Sigmoid colon (tissue), 4 donors: ENCODE measurements around the gene DGCR2.
"Not testable (repeated sequence)": the region's sequence is repeated elsewhere in the genome, so short reads cannot be mapped to it uniquely, and the experiment has no call there.

Source experiments
- CTCF ChIP-seq, 4 experiments: fragments of 450-650 bp in 3 of 4; fragments of 200-600 bp in 1 of 4; IDR thresholded peaks; one replicate each; pipeline ENCODE4 v1.5.1; 2016 to 2019; ENCODE audit warnings: antibody characterized with exemption in 4 of 4, mild to moderate bottlenecking in 3 of 4, moderate library complexity in 2 of 4
- EP300 ChIP-seq, 4 donors: sonication (generic); formaldehyde crosslinking; IDR thresholded peaks; one replicate each; pipeline ENCODE4 v1.6.1; 2017; ENCODE audit warnings: antibody characterized with exemption in 4 of 4
- POLR2A ChIP-seq, 2 donors: fragments of 450-650 bp; IDR thresholded peaks; one replicate each; pipeline ENCODE4 v1.6.1; 2016; ENCODE audit warnings: antibody characterized with exemption in 2 of 2, mild to moderate bottlenecking in 2 of 2, moderate library complexity in 2 of 2

- TF ChIP-seq CTCF, EP300, POLR2A (IDR thresholded peaks at IDR 0.05): not testable (repeated sequence)
Observed at GRCh38 chr22:19011611-19012010, 110.6 kb downstream of the DGCR2 start.
